Panc1 (cell line): ENCODE data around the gene MINAR2.

ENCODE experiments used
- CTCF ChIP-seq: fragments of 450-650 bp; IDR thresholded peaks from 2 replicates; pipeline ENCODE4 v1.5.1; 2017; ENCODE audit warnings: mild to moderate bottlenecking
- POLR2AphosphoS5 ChIP-seq: IDR thresholded peaks from 2 replicates; pipeline ENCODE4 v1.6.1; 2012; ENCODE audit warnings: mild to moderate bottlenecking, low read depth, low read length, moderate library complexity
- SIN3A ChIP-seq: IDR thresholded peaks from 2 replicates; pipeline ENCODE4 v1.6.1; 2012; ENCODE audit warnings: low read depth, mild to moderate bottlenecking, low read length, moderate library complexity, borderline replicate concordance; ENCODE audit not compliant: insufficient read depth
- TF ChIP-seq, protein P1 (sequence below), 2 experiments: IDR thresholded peaks; 2 replicates each; pipeline ENCODE4 v1.6.1; 2011 to 2012; ENCODE audit warnings: low read depth in 2 of 2, control low read depth in 1 of 2, low read length in 1 of 2, mild to moderate bottlenecking in 1 of 2, moderate library complexity in 1 of 2; ENCODE audit not compliant: insufficient read depth in 1 of 2

DNA sequence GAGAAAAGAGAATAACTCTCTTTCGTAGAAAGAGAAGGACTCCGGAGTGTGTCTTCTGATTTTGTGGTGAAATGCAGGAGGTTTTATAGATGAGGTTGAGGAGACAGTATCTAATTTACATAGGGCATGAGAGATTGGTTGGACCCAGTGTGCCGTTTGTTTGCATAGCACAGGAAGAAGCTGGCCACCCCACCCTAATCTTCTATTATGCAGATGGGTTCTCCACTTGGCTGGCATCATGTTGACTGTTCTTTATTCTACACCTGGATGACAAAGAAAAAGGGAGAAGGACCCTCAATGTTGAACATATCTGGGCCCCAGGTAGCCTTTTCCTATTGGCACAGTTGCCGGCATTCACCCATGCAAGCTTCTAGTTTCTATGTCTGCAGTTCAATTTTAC lies 23.2 kb upstream of the MINAR2 start:
- no peak for TF ChIP-seq POLR2AphosphoS5
- TF ChIP-seq, protein P1, sequence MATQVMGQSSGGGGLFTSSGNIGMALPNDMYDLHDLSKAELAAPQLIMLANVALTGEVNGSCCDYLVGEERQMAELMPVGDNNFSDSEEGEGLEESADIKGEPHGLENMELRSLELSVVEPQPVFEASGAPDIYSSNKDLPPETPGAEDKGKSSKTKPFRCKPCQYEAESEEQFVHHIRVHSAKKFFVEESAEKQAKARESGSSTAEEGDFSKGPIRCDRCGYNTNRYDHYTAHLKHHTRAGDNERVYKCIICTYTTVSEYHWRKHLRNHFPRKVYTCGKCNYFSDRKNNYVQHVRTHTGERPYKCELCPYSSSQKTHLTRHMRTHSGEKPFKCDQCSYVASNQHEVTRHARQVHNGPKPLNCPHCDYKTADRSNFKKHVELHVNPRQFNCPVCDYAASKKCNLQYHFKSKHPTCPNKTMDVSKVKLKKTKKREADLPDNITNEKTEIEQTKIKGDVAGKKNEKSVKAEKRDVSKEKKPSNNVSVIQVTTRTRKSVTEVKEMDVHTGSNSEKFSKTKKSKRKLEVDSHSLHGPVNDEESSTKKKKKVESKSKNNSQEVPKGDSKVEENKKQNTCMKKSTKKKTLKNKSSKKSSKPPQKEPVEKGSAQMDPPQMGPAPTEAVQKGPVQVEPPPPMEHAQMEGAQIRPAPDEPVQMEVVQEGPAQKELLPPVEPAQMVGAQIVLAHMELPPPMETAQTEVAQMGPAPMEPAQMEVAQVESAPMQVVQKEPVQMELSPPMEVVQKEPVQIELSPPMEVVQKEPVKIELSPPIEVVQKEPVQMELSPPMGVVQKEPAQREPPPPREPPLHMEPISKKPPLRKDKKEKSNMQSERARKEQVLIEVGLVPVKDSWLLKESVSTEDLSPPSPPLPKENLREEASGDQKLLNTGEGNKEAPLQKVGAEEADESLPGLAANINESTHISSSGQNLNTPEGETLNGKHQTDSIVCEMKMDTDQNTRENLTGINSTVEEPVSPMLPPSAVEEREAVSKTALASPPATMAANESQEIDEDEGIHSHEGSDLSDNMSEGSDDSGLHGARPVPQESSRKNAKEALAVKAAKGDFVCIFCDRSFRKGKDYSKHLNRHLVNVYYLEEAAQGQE (IDR thresholded peaks at IDR 0.05; ENCODE audit: insufficient read depth in 1 of 2, low read depth in 2 of 2, low read length in 1 of 2), result no peak
- no peak for TF ChIP-seq CTCF
- TF ChIP-seq SIN3A, result no peak
